Erythroblast (primary cell): Measurements from ENCODE around the gene MMEL1.
"Not testable (repeated sequence)": the region's sequence is repeated elsewhere in the genome, so short reads cannot be mapped to it uniquely, and the experiment has no call there.

Source experiments
- DNase-seq, 2 experiments: peaks; one replicate each; lab custom pipeline; 2025; lab: John Stamatoyannopoulos, UW
- GATA1 ChIP-seq: IDR thresholded peaks from 2 replicates; pipeline ENCODE4 v1.6.1; 2011; ENCODE audit warnings: low read depth, mild to moderate bottlenecking, control low read depth, low read length, moderate library complexity
- POLR2A ChIP-seq: IDR thresholded peaks from 2 replicates; pipeline ENCODE4 v1.6.1; 2011; ENCODE audit warnings: mild to moderate bottlenecking, low read length

MMEL1 gene

GRCh38 chr1:2555634-2556276 lies 77.1 kb downstream of the MMEL1 start:
- TF ChIP-seq POLR2A (peak; percentile 49), GATA1 (no peak)
- DNase-seq, result peak; percentile 74 to 76

- no peak for TF ChIP-seq GATA1
- TF ChIP-seq POLR2A, result no peak
- DNase-seq, result peak; percentile 62 to 63
These were observed 78.0 kb downstream of the MMEL1 start for GRCh38 chr1:2554621-2555387.

DNA sequence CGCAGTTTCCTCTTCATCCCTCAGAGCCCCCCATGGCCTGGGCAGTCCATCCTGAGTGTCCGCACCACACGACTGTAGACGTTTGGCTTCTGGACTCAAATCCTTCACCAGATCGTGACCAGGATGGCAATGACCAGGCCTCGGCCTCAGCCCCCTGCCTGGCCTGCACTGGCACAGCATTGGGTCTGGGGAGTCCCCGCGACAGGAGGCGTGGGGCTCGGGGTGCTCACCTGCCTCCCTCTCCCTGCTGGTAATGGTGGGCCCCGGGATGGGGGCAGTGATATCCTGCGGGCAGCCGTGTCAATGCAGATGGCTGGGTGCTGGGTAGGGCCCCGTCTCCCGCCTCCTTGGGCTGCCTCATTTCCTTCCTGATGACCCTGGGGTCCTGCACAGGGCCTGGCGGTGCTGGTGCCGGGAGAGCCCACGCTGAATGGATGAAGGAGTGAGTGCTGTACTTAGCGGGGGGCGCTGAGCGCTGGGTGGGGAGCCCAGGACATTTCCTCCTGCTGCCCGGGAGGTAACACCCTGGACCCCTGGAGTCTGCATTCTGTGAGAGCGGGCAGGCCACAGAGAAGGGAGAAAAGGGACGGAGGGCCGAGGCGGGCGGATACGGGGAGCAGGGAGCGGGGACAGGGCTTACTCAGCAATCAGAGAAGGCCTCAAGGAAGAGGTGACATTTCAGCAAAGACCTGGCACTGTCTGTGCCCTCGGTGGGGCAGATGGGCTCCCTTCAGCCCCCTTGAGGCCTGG lies 78.8 kb downstream of the MMEL1 start:
- no peak for DNase-seq
- no peak for TF ChIP-seq POLR2A
- TF ChIP-seq GATA1, result no peak

DNA sequence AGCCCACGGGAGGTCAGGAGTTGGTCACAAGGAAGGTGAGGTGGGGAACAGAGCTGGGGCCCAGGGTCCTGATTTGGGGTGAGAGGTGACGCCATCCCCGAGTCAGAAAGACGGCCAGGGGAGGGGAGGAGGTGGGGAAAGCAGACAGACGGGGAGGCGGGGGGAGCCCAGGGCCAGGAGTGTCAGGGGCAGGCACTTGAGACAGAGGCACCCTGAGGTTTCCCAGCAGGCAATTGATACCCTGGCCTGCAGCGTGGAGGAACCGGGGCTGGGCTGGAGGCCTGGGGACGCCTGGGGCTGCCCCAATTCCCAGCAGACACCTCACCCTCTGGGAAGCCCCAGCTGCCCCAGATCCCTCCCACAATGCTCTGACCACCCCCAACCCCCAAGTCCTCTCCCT lies 79.7 kb downstream of the MMEL1 start:
- DNase-seq, result not testable (repeated sequence)

DNA sequence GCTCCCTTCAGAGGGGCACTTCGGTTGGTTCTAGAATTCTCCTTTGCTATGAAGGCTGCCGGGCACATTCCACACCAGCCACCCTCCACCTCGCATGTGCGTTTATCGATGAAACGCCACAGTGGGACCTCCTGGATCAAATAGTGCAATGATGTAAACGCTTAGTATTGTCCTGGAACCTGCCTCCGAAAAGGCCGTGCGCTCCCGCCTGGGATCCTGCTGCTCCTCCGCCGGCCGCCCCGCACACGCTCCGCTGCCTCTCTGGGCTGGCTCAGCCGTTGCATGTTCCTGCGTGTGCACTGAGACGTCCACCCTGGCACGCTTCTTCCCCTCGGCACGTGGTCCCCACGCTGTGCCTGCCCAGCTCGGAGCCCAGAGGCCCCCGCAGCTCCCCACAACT lies 80.6 kb downstream of the MMEL1 start:
- TF ChIP-seq POLR2A, result no peak
- TF ChIP-seq GATA1, result no peak
- DNase-seq, result no peak

GRCh38 chr1:2551544-2551943 lies 81.3 kb downstream of the MMEL1 start:
- not testable (repeated sequence) for DNase-seq

- DNase-seq, result not testable (repeated sequence)
These were observed 82.4 kb downstream of the MMEL1 start for GRCh38 chr1:2550309-2550861.

GRCh38 chr1:2549367-2550029 lies 83.3 kb downstream of the MMEL1 start:
- not testable (repeated sequence) for DNase-seq

GRCh38 chr1:2548068-2548589 lies 84.7 kb downstream of the MMEL1 start:
- DNase-seq, result peak; percentile 80 to 88
- TF ChIP-seq GATA1 (no peak), POLR2A (no peak)

DNA sequence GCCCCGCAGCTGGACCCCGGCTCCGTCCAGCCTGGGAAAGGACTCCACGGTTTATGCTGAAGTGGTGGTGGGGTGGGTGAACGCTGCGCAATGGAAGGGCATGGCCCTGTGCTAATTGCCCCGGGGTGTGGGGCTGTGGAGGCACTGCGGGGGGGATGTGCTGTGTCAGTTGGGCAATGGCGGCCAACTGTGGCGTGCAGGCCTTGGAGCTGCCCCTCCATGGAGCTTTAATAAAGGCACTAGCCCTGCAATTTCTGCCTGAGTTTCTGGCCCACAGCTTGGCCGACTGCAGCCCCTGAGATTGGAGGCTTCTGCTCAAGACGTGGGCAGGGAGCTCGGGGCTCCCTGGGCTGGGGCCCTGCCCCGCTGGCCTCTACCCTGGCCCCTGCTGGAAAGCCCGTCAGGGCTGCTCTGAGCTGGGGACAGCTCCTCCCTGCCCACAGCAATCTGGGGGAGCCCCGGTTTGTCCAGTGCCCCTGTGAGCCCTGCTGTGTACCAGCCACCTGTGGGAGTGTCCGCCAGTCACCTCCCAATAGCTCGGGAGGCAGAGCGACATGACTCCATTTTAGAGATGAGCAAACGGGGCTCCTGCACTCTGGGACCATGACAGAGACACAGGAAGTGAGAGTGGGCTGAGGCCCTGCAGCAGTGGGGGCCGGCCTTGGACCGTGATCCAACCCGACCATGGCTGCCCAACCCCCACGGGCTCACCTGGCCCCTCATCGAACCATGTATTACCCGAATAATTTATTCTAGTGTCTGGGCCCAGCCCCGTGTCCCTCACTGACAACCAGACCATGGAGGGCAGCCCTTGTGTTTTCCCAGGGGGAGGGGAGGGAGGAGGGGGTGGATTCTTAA lies 85.4 kb downstream of the MMEL1 start:
- no peak for TF ChIP-seq GATA1

DNA sequence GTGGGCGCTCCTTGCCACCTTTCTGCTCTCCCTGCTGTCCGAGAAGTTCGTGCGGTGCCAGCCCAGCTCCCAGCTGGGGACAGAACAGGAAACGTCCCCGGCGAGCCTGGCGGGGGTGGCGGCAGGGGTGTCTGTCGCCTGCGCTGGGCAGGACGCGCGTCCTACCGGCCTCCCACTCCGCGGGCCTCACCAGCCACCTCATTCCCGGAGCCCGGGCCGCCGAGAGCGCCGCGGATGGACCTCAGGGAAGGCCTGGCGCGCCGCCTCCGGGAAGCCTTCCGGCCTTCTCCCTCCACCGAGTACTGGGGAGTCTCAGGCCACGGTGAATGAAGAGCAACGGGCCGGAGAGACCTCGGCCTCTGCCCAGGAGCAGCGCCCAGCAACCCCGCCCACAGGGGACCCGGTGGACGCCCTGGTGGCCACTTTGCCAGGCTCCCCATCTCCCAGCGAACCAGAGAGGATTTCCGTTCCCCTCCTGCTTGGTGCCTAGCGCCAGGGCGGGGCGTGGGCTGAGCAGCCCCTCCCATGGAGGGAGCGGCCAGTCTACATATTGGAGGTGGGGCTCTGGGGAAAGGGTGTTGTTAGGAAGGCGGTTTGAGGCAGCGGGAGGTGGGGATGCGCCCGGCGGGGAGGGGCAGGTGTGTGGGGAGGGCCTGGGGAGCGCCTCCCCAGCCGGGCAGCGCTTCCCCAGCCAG lies 86.2 kb downstream of the MMEL1 start:
- TF ChIP-seq GATA1, result no peak
- TF ChIP-seq POLR2A, result peak; percentile 42
- DNase-seq, result peak; percentile 78 to 84

More for the DNA sequence above, 85.4 kb downstream of the MMEL1 start:
- no peak for DNase-seq

DNA sequence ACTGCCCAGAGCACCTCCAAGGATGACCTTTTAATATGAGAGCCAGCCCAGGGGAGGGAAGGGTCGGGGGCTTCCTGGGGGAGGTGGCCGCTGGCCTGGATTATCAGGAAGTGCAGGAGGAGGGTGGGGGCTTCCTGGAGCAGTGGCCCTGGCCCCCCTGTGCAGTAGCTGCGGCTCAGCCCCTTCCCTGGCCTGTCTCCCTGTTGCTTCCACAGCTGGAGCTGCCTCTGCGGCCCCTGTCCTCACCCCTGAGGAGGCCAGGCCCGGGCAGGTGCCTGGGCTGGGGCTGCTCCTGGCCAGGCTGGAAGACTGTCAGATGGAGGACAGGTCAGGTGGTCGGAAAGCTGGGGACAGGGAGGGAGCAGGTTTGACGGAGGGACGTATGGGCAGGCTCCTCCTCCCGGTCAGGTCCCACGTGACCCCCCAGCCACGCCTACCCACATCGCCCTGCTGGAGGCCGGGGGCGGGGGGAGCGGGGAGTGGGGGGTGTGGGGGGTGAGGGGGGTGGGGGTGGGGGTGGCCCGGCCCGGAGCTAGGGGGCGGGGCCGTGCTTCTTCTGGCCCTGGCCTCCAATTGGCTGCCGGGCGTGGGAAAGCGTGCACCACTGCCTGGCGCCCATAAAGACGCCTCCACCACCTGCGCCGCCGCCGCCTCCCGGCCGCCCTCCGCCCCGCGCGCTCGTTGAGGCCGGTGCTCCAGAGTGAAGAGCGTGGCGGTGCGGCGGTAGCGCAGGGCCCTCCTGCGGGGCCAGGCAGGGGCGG lies 86.9 kb downstream of the MMEL1 start:
- DNase-seq, result peak; percentile 88 to 92
- no peak for TF ChIP-seq POLR2A
- no peak for TF ChIP-seq GATA1
